Measurements from ENCODE around the gene RSPRY1.

- TF ChIP-seq EGR1 (IDR thresholded peaks at IDR 0.05; ENCODE audit: borderline replicate concordance, low read depth, low read length), result no peak
- TF ChIP-seq, protein P1, sequence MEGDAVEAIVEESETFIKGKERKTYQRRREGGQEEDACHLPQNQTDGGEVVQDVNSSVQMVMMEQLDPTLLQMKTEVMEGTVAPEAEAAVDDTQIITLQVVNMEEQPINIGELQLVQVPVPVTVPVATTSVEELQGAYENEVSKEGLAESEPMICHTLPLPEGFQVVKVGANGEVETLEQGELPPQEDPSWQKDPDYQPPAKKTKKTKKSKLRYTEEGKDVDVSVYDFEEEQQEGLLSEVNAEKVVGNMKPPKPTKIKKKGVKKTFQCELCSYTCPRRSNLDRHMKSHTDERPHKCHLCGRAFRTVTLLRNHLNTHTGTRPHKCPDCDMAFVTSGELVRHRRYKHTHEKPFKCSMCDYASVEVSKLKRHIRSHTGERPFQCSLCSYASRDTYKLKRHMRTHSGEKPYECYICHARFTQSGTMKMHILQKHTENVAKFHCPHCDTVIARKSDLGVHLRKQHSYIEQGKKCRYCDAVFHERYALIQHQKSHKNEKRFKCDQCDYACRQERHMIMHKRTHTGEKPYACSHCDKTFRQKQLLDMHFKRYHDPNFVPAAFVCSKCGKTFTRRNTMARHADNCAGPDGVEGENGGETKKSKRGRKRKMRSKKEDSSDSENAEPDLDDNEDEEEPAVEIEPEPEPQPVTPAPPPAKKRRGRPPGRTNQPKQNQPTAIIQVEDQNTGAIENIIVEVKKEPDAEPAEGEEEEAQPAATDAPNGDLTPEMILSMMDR (IDR thresholded peaks at IDR 0.05; ENCODE audit: control extremely low read depth in 1 of 3, insufficient read depth in 1 of 3, low read depth in 1 of 3, low read length in 3 of 3), result no peak
- TF ChIP-seq CHD2 (IDR thresholded peaks at IDR 0.05; ENCODE audit: low read length), result no peak
- TF ChIP-seq HDAC6 (IDR thresholded peaks at IDR 0.05; ENCODE audit: low read depth, low read length), result no peak
Observed at GRCh38 chr16:57138281-57138935, 47.7 kb upstream of the RSPRY1 start.

Data from H1 (cell line).